Osteoblast (primary cell): Measurements from ENCODE around the gene RAPGEF3. TPM values are rescaled to one million over a fixed set of nuclear protein-coding genes. Genes with fewer than 3 reads are reported as not detected.
A peak's percentile ranks its signal among the peaks of the same experiment; 100 is the strongest.

ENCODE experiments used
- DNase-seq: peaks from one replicate; pipeline ENCODE4 v3.0.0; 2011; ENCODE audit warnings: low spot score, mixed read lengths; ENCODE audit not compliant: insufficient read length; ENCODE audit errors: missing footprints
- H2AFZ ChIP-seq: 2 replicates; pipeline ENCODE4 v1.6.0; 2011; ENCODE audit warnings: mild to moderate bottlenecking, low read length
- H3K27ac ChIP-seq: 2 replicates; pipeline ENCODE4 v1.5.1; 2011; ENCODE audit warnings: mild to moderate bottlenecking, low read depth, low read length, moderate library complexity
- H3K27me3 ChIP-seq: 2 replicates; pipeline ENCODE4 v1.6.0; 2012; ENCODE audit warnings: mild to moderate bottlenecking, control low read depth, inconsistent platforms, low read length, moderate library complexity; ENCODE audit not compliant: insufficient read depth
- H3K36me3 ChIP-seq: 2 replicates; pipeline ENCODE4 v1.5.1; 2011; ENCODE audit warnings: mild to moderate bottlenecking, low read length, control low read depth, moderate library complexity; ENCODE audit not compliant: insufficient read depth
- H3K4me1 ChIP-seq: 2 replicates; pipeline ENCODE4 v1.5.1; 2011; ENCODE audit warnings: mild to moderate bottlenecking, low read length, control low read depth, moderate library complexity; ENCODE audit not compliant: insufficient read depth
- H3K4me2 ChIP-seq: 2 replicates; pipeline ENCODE4 v1.6.0; 2011; ENCODE audit warnings: mild to moderate bottlenecking, low read length; ENCODE audit not compliant: insufficient read depth
- H3K4me3 ChIP-seq: fragments of 200-600 bp; sonication (generic); 3 replicates; pipeline ENCODE4 v1.5.1; 2012; ENCODE audit warnings: mild to moderate bottlenecking, low read length, inconsistent platforms; ENCODE audit not compliant: insufficient read depth
- H3K79me2 ChIP-seq: 2 replicates; pipeline ENCODE4 v1.6.0; 2012; ENCODE audit warnings: mild to moderate bottlenecking, low read length, control low read depth, inconsistent platforms; ENCODE audit not compliant: insufficient read depth
- H3K9me3 ChIP-seq: 2 replicates; pipeline ENCODE4 v1.5.1; 2011; ENCODE audit warnings: low read depth, low read length, control low read depth
- H4K20me1 ChIP-seq: 2 replicates; pipeline ENCODE4 v1.6.0; 2012; ENCODE audit warnings: mild to moderate bottlenecking, low read length, control low read depth; ENCODE audit not compliant: insufficient read depth
- CTCF ChIP-seq: IDR thresholded peaks from 2 replicates; pipeline ENCODE4 v1.5.1; 2011; ENCODE audit warnings: mild to moderate bottlenecking, low read depth, low read length, moderate library complexity; ENCODE audit errors: extremely low read depth
- total RNA-seq: library from RNA; depleted of rRNA; stranded (reverse); fragments of >200 nt; gene quantifications from 2 replicates; pipeline ENCODE4 v1.2.3, GENCODE V29; 2012

The RAPGEF3 gene
- total RNA-seq, 1 donor = 4.3 TPM

DNA sequence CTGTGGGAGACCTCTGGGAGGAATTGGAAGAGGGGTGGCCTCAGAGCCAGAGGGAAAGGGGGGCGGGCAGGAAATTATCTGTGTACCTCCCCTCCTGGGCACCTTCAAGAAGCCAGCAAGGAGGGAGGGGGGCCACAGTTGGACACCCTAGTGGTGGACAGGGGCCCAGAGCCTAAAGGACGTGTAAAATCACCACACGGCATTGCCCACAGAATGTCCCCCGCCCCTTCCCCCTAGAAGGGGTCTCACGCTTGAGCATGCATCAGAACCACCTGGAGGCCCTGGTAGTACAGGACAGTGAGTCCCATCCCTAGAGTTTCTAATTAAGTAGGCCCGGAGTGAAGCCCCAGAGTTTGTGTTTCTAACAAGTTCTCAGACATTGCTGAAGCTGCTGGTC is 41.6 kb downstream of the RAPGEF3 start:
- no peak overlapping the region for H3K4me3 ChIP-seq
- H2AFZ ChIP-seq = peak overlapping the region; percentile 62
- DNase-seq = peak; percentile 18
- no peaks in the 10 kb centered on the region for H3K9me3 ChIP-seq
- no peaks in the 10 kb centered on the region for H3K36me3 ChIP-seq
- H3K4me2 ChIP-seq = no peak overlapping the region
- TF ChIP-seq CTCF = no peak
- H3K4me1 ChIP-seq = peaks cover 25% of the 10 kb centered on the region
- H3K27me3 ChIP-seq = no peaks in the 10 kb centered on the region
- H3K79me2 ChIP-seq = no peaks in the 10 kb centered on the region
- no peaks in the 10 kb centered on the region for H4K20me1 ChIP-seq
- H3K27ac ChIP-seq = no peak overlapping the region

- H3K9me3 ChIP-seq = no peaks in the 10 kb centered on the region
- DNase-seq = no peak
- no peaks in the 10 kb centered on the region for H3K79me2 ChIP-seq
- H3K4me2 ChIP-seq = peak overlapping the region; percentile 78
- H3K4me3 ChIP-seq = peak overlapping the region; percentile 59
- H2AFZ ChIP-seq = no peak overlapping the region
- no peaks in the 10 kb centered on the region for H3K27me3 ChIP-seq
- H3K4me1 ChIP-seq = peaks cover 19% of the 10 kb centered on the region
- TF ChIP-seq CTCF = no peak
- H3K36me3 ChIP-seq = no peaks in the 10 kb centered on the region
- H4K20me1 ChIP-seq = no peaks in the 10 kb centered on the region
- H3K27ac ChIP-seq = no peak overlapping the region
These were observed 42.7 kb downstream of the RAPGEF3 start for GRCh38 chr12:47715877-47716548.

DNA sequence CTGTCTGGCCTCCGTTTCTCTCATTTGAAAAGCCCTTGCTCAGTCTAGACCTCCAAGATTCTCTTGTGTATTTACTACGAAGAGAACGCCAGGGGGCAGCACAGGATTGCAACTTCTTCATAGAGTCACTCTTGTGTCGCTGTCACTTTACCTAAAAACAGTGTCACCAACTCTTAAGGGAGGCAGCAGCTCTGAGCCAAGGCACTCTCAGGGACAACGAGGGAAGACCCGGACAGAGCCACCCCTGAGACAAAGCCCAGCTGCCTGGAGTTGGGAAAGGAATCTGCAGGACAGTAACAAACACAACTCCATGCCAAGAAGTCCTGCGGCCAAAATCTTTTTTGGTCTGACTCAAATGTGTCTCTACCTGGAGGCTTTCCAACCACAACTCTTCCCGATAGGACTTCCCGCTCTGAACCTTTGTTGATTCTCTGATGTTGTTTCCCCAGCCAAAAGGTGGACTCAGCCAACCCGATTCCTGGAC is 43.2 kb downstream of the RAPGEF3 start:
- peak overlapping the region; percentile 59 for H3K4me3 ChIP-seq
- H3K36me3 ChIP-seq = no peaks in the 10 kb centered on the region
- peaks cover 19% of the 10 kb centered on the region for H3K4me1 ChIP-seq
- peak overlapping the region; percentile 43 for H2AFZ ChIP-seq
- TF ChIP-seq CTCF = peak; percentile 90
- H3K79me2 ChIP-seq = no peaks in the 10 kb centered on the region
- H4K20me1 ChIP-seq = no peaks in the 10 kb centered on the region
- no peak overlapping the region for H3K27ac ChIP-seq
- no peaks in the 10 kb centered on the region for H3K9me3 ChIP-seq
- no peaks in the 10 kb centered on the region for H3K27me3 ChIP-seq
- peak; percentile 84 for DNase-seq
- H3K4me2 ChIP-seq = peak overlapping the region; percentile 78

DNA sequence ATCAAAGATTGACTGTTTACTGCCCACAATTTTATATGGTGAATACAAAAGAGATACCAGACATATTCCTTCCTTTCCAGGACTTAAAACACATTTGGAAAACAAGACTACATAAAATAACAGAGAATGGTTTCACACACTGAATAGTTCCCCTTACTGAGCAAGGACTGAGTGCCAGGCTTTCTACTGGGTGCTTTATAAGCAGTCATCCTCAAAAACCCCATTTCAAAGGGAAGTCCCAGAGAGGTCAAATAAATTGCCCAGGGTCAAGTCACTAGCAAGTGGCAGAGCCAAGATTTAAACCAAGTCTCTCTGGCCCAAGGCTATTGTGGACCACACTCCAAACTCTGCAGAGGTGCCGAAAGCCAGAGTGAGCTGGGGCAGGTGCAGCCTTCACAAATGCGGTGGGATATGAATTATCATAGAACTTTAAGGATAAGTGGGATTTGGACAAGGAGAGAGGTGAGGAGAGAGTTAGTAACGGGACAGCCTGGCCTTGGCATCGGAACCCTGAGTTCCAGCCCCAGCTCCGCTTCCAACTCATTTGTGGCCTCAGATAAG is 43.8 kb downstream of the RAPGEF3 start:
- Histone ChIP-seq H3K9me3 (no peaks in the 10 kb centered on the region), H3K4me1 (peaks cover 19% of the 10 kb centered on the region), H3K4me3 (no peak overlapping the region), H2AFZ (no peak overlapping the region), H3K79me2 (no peaks in the 10 kb centered on the region), H4K20me1 (no peaks in the 10 kb centered on the region), H3K36me3 (no peaks in the 10 kb centered on the region), H3K27me3 (no peaks in the 10 kb centered on the region), H3K27ac (no peak overlapping the region), H3K4me2 (peak overlapping the region; percentile 78)
- DNase-seq = no peak
- TF ChIP-seq CTCF = no peak
